GM19099 (cell line): ENCODE results near the gene PTGDR2.

Source experiments
- POLR2A ChIP-seq: IDR thresholded peaks from 3 replicates; pipeline ENCODE4 v1.6.1; 2011; ENCODE audit warnings: low read depth; ENCODE audit not compliant: insufficient read length; ENCODE audit errors: extremely low read depth

Gene PTGDR2

DNA sequence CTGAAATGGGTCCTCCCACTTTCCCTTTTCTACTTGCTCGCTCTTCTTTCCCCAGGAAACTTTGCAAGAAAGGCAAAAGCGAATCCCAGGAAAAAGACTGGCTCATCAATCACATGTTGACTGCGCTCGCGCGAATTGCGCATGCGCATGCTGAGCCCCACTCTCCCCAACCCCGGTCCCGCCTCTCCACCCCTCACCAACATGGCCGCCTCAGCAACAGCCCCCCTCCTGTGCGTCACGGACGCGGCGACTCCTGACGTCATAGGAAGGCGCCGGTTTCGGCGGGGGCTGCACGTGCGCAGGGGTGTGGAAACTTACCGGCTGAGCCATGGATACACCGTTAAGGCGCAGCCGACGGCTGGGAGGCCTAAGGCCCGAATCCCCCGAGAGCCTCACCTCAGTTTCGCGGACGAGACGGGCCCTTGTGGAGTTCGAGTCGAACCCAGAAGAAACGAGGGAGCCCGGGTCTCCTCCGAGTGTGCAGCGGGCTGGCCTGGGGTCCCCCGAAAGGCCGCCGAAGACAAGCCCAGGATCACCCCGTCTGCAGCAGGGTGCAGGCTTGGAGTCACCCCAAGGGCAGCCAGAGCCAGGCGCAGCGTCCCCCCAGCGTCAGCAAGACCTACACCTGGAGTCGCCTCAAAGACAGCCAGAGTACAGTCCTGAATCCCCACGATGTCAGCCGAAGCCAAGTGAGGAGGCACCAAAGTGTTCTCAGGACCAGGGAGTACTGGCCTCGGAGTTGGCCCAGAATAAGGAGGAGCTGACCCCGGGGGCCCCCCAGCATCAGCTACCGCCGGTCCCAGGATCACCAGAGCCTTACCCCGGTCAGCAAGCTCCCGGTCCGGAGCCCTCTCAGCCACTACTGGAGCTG, 13.7 kb downstream of the PTGDR2 start, which contains the start of gene CCDC86:
CCDC86 (plus strand) TSS at position 317 of the 871 bp plus-strand sequence; CDS start at position 329, 12 bp downstream.
- peak; percentile 67 for TF ChIP-seq POLR2A

DNA sequence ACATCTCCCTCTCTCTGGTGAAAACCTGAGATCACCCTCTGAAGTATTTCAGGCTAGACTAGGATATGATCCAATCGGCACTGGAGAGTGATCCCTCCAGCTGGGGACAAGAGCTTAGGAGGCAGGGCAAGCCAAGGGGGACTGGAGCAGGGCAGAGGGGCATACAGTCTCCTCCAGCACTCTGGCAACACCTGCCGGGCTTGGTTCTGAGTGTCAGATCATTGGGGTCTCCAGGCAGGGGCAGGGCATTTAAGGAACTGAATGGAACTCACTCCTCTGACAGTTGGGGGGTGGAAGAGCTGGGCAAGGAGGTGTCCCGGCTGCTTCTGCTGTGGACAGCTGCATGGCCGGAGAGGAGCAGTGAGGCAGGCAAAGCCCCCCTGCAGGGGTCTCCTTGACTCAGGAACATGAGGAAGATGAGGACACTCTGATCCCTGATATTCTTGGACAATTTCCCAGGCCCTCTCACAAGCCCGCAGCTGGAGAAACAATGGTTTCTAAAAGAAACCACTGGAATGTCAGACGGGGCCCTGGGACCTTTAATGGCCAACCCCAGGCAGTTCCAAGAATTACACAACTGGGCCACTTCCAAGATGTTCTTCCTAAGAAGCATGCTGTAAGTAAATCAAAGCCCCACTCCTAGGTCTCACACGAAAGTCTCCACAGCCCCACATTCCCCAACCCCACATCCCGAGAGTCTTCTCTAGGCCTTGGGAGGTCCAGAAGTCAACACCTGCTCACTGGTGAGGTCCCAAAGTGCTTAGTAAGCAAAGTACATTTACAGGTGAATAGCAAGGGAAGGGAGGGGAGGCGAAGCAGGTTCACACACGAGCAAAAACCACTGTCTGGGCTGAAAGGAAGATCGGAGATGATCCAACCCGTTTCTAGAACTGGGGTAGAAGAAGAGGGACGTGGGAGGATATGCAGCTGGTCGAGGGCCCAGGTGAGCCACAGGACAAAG, 15.0 kb downstream of the PTGDR2 start:
- no peak for TF ChIP-seq POLR2A

DNA sequence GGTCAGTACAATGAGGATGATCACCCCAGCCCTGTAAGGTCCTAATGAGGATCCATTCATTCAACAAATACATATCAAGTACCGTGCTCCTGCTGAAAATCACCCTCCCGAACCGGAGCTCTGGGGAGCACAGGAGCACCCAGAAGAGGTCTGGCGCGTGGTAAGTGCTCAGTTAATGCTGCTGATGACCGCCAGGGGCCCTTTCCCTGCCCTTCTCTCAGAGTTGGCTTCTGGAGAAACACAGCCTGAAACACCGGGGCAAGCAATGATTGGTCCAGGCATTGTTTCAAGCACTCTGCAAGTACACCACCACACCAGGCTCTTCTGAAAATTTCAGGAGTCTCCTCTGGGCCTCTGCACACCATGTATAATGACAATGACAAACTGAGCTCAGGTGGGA, 17.6 kb downstream of the PTGDR2 start:
- TF ChIP-seq POLR2A = no peak

GRCh38 chr11:60836866-60837515, 18.8 kb downstream of the PTGDR2 start:
- TF ChIP-seq POLR2A = no peak

- no peak for TF ChIP-seq POLR2A
These were observed 20.3 kb downstream of the PTGDR2 start for GRCh38 chr11:60835534-60835846.

DNA sequence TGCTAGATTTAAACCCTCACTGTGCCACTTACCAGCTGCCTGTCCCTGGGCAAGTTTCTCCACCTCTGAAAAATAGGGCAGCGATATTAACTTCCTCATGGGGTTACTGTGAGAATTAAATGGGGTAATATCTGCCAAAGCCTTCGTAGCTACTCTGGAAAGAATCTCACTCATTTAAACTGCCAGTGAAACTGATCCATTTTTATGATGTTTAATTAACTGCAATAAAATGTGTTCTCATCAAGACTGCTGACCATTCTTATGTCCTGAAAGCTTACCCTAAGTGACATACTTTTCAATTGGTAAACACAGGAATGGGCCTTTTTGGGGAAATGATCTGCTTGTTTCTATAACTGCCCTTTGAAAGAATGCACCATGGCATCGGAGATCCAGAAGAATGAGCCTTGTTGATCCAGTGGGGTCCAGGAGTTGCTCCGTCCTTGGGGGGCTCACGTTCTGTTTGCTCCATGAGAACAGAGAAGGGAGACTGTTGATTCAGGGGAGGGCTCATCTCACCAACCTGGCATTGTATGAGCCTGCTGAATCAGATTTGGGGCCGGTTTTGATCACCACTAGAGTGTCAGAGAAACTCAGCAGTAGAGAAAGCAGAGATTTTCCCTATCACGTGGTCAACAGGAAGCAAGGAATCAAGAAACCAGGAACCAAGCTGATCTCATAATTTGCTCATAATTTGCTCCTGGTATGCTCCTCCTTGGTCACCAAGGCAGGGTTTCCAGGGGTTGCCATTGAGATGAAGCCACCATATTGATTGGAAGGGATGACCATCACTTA, 20.8 kb downstream of the PTGDR2 start:
- no peak for TF ChIP-seq POLR2A

GRCh38 chr11:60831501-60832079, 24.2 kb downstream of the PTGDR2 start:
- no peak for TF ChIP-seq POLR2A

GRCh38 chr11:60831143-60831500, 24.6 kb downstream of the PTGDR2 start:
- no peak for TF ChIP-seq POLR2A

GRCh38 chr11:60830478-60831142, 25.1 kb downstream of the PTGDR2 start:
- no peak for TF ChIP-seq POLR2A

DNA sequence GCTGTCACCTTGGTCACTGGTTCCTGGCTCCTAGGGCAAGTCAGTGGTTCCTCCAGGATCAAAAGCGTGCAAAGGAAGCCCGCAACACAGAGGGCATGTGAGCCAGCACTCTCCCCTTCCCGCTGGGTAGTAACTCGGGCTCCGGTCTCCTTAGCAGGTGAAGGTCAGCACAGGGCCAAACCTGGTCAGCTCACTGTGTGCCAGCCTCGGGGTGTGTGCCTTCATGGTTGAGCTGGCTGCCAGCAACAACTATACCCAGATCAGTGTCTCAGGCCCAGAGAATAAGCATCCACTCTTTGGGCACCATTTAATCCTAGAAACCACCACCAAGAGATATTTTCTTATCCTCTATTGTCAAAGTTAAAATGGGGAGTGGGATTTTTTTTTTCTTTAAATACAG, 30.0 kb downstream of the PTGDR2 start:
- no peak for TF ChIP-seq POLR2A

DNA sequence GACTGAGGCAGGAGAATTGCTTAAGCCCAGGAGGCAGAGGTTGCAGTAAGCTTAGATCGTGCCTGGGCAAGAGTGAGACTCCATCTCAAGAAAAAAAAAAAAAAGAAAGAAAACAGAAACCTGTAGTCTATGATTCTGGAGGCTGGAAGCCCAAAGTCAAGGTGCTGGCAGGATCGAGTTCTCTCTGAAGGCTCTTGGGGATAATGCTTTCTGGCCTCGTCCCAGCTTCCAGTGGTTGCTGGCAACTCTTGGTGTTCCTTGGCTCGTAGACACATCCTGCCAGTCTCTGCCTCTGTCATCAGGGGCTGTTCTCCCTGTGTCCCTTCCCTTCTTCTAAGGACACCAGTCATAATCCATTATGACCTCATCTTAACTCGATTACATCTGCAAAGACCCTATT, 30.6 kb downstream of the PTGDR2 start:
- no peak for TF ChIP-seq POLR2A

DNA sequence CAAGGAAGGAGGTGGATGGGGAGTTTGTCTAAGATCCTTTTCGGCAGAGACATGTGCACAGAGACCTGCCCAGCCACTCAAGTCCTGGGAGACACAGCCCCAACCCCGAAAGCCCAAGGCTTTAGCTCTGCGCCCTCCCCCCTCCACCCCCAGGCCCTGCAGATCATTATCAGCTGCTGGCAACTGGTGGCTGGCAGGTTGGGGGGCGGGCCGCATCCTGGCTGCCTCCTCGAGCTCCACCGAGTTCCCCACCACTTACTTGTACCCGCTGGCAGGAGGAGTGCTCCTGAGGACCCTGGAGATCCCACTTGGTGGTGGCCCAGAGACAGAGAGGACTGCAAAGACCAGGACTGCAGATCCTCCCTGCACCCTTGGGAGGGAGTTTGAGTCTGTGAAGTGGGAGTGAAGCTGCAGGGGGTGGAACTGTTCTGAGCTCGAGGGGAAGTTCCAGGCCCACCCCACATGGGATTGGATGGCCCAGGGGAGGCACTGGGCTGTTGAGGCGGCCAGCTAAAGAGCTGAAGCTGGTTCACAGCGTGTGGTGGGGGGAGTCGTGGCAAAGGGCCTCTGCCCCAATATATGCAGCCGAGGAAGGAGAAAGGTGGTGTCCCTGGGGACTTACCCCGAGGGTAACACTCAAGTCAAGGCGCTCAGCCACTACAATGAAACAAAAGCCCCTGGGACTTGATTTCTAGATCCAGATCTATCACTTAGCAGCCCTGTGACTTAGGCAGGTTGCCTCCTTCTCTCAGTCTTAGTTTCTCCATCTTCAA, 33.7 kb downstream of the PTGDR2 start:
- TF ChIP-seq POLR2A = no peak

DNA sequence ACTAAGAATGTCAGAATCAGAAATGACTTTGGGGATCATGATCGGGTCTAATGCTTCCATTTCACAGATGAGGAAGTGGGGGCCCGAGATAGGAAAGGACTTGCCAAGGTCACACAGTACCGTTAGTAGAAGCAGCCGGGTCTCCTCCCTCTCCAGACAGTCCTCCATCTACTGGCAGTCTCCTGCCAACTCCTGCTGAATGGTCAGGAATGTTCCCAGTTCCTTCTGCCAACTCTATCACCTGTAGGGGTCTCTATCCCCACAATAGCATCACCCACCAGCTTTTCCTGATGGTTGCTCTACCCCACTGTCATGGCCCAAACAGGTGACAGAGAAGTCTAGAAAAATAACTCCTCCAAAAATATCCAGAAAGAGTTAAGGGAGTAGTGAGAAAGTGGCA, 37.7 kb downstream of the PTGDR2 start:
- TF ChIP-seq POLR2A = no peak
